NCI-H1417 treated with DMSO at 0.1 percent for 48 hours (cell line): Measurements from ENCODE around the gene DIDO1.
A peak's percentile ranks its signal among the peaks of the same experiment; 100 is the strongest.

Source experiments
- DNase-seq: peaks from one replicate; lab custom pipeline; 2025; lab: John Stamatoyannopoulos, UW

Gene DIDO1

DNA sequence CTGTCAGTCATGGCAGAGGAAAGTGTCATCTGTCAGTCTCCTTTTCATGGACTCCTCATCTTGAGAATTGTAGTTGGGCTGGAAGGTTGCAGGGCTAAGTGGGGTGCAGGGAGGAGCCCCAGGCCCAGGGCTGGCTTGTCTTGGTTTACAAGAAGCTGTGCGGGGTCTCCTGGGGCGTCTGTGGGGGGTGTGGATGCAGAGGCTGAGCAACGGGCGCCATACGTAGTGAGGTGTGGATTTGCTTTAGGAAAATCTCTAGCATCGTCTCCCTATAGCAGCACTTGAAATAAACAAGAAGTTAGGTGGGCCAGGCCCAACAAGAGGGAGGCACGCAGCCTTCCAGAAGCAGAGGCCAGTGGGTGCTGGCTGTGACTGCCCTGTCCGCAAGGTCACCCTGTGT is 24.4 kb upstream of the DIDO1 start:
- no peak for DNase-seq

- DNase-seq: no peak
These were observed 23.7 kb upstream of the DIDO1 start for GRCh38 chr20:62949962-62950361.

- no peak for DNase-seq
These were observed 23.0 kb upstream of the DIDO1 start for GRCh38 chr20:62949153-62949821.

GRCh38 chr20:62947532-62948300 is 21.4 kb upstream of the DIDO1 start:
- DNase-seq: no peak

GRCh38 chr20:62946918-62947317 is 20.6 kb upstream of the DIDO1 start:
- DNase-seq: no peak

GRCh38 chr20:62945771-62946339 is 19.6 kb upstream of the DIDO1 start:
- DNase-seq: no peak

GRCh38 chr20:62944746-62945145 is 18.4 kb upstream of the DIDO1 start:
- no peak for DNase-seq

DNA sequence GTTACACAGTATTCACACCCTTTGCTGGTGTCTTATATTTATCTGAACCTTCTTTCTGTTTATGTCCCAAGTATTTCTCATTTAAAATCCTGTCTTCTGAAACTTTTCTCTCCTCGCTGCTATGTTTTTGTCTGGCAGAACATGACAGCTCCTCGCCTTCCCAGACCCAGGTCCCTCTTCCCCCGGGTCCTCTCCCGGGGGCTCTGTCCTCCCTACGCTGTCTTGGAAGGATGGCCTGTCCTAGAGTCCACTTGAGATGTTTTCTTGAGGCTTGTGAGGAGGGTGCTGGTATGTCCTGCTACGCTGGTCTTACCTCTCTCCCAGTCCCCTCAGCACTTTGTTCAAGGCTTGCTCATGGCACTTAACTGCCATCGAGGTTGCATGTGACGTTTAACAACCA is 17.9 kb upstream of the DIDO1 start:
- no peak for DNase-seq

GRCh38 chr20:62943396-62943795 is 17.1 kb upstream of the DIDO1 start:
- no peak for DNase-seq

- DNase-seq: no peak
These were observed 16.2 kb upstream of the DIDO1 start for GRCh38 chr20:62942456-62942855.

- no peak for DNase-seq
These were observed 15.5 kb upstream of the DIDO1 start for GRCh38 chr20:62941792-62942191.

DNA sequence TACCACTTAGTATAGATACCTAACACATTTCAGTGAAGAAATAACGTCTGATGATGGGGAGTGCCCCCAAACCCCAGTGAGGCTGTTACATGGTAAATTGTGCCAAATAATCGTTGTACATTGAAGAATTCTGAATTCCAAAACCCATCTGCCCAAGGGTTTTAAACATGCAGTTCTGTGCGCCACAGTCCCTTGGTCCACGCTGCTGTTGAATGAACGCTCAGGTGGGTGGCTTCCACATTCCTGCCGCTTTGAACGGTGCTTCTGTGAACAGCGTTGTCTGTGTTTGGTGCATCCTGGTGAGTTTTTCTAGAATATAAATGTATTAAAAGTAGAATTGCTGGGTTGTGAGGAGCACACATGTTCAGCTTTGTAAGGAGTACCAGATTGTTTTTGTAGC is 14.6 kb upstream of the DIDO1 start:
- DNase-seq: no peak

DNA sequence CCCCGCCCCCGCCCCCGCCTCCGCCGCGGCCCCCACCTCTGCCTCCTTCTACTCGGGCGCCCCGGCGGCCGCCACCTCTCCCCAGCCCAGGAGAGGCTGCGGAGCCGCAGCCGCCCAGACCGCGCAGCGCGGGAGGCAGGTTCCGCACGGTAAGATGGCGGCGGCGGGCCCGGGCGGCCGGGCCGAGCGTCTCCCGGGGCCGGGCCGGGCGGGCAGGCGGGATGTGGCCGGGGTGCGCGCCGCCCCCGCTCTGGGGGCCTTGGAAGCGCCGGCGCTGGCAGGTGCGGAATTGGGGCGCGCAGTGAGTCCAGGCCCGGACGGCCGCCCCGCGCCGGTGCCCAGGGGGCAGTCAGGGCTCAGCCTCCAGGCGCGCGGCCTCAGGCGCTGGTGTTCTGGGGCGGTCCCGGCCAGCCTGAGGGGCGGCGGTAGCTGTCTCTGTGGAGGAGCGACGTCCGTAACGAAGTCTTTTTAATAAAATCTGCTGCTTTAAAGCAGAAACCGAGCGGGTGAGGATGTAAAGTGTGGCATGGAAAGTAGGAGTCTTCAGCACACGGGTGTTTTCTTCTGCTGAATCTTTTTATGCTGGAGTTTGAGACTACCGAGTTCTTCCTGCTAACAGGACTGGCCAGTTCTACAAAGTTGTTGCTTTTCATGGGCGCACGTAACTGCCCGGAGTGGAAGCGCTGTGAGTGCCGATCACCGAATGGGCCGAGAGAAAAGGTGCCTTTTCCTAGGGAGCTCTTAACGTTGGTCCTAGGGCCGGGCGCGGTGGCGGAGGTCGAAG is 12.0 kb upstream of the DIDO1 start, which contains the start of gene GID8:
Gene GID8 (plus strand): TSS at position 43 of the 784 bp plus-strand sequence. CDS start 3,356 bp downstream, outside the sequence.
- DNase-seq: no peak

GRCh38 chr20:62937268-62938104 is 11.2 kb upstream of the DIDO1 start:
- peak; percentile 82 for DNase-seq

DNA sequence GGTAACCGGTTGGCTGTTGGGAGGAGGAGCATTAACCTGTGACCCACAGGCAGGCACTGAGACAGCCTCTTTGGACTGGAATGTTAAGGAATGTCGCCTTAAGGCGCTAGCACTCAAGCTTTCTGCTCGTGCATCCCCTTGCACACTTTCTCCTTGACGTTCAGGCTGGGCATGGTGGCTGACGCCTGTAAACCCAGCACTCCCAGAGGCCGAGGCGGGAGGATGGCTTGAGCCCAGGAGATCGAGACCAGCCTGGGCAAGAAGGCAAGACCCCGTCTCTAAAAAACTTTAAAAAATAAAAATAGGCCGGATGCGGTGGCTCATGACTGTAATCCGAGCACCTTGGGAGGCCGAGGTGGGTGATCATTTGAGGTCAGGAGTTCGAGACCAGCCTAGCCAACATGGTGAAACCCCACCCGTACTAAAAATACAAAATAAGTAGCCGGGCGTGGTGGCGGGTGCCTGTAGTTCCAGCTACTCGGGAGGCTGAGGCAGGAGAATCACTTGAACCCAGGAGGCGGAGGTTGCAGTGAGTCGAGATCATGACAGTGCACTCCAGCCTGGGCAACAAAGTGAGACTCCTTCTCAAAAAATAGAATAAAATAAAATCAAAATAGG is 9.8 kb upstream of the DIDO1 start:
- no peak for DNase-seq

DNA sequence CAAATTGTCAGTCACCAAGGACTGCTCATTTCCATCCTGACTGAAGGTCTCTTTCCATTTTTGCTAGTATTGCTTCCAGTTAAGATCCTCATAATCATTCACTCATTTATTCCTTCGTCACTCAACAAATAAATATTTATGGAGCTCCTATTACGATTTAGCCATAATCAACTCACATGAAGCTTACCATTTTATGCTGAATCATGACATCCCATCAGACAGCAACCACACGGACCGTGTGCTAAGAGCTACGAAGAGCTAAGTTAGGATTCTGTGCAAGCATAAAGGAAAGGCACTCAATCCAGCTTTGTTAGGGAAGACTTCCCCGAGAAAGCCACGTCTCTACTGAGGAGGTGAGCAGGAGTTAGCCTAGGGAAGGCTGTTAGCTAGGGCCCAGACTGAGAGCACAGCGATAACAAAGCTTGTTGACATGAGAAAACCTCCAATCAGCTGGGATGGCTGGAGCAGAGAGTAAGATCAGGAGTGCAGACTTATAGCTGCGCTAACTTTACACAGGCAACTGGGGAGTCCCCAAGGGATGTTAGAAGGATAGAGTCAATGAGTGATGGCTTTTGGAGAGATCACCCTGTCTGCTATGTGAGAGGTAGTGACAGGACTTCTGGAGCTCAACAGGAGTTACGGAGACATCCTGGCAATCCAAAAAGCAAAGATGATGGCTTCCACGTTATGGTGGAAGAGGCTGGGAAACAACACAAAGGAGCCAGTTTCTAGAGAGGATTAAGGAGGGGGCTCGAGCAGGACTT is 9.1 kb upstream of the DIDO1 start:
- no peak for DNase-seq

DNA sequence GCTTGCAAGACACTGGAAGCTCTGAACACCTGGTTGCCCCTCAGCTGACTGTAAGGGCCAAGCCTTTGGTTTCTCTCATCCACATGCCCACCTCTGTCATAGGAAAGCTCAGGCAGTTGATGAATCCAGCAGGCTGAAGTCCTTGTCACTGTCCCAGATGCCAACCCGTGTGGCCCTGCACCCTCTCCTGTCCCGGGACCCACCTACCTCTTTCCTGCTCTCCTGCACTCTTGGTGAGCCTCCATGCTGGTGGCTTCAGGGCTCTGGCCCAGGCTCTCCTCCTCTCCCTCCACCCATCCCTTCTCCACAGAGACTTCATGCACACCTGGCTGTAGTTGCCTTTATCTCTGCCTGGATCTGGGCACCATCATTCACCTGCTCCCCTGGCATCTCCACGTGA is 7.7 kb upstream of the DIDO1 start:
- DNase-seq: no peak

DNA sequence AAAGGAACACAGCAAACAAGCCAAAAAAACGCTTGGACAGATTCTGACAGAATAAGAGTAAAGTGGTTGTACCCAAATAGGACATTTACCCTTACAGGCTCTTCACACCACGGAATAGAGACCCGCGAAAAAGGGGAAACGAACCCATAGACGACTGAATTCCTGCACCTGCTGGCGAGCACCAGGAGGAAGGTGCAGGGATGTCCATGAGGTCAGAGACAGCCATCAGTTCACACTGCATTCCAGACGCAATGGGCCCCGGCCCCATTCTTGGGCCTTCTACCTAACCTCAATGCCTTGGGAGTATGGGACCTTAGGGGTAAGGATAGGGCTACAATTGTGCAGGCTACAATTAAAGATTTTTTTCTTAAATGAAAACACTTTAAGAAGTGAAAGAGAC is 5.2 kb upstream of the DIDO1 start:
- DNase-seq: no peak

GRCh38 chr20:62929051-62929538 is 2.8 kb upstream of the DIDO1 start:
- no peak for DNase-seq
